Neural progenitor cell (in vitro differentiated cells): ENCODE data around the gene CCDC63. TPM values are rescaled to one million over a fixed set of nuclear protein-coding genes. Genes with fewer than 3 reads are reported as not detected.

Experiments used
- DNase-seq: peaks from one replicate; pipeline ENCODE4 v3.0.0-alpha.2; 2016; ENCODE audit warnings: low spot score
- H2AFZ ChIP-seq: fragments of 200-600 bp; sonication (generic); replicated peaks from 2 replicates; pipeline ENCODE4 v1.6.1; 2016; ENCODE audit warnings: antibody characterized with exemption
- H3F3A ChIP-seq: fragments of 200-600 bp; sonication (generic); 2 replicates; pipeline ENCODE4 v1.6.1; 2016; ENCODE audit warnings: antibody characterized with exemption, low read depth
- H3K27ac ChIP-seq: fragments of 200-600 bp; sonication (generic); 2 replicates; pipeline ENCODE4 v1.5.1; 2016; ENCODE audit warnings: mild to moderate bottlenecking
- H3K27me3 ChIP-seq: fragments of 200-600 bp; sonication (generic); 2 replicates; pipeline ENCODE4 v1.6.1; 2016; ENCODE audit warnings: mild to moderate bottlenecking, moderate library complexity
- H3K36me3 ChIP-seq: fragments of 200-600 bp; sonication (generic); 2 replicates; pipeline ENCODE4 v1.5.1; 2016
- H3K4me1 ChIP-seq: fragments of 200-600 bp; sonication (generic); 2 replicates; pipeline ENCODE4 v1.6.1; 2016; ENCODE audit warnings: mixed run types
- H3K4me2 ChIP-seq: fragments of 200-600 bp; sonication (generic); 2 replicates; pipeline ENCODE4 v1.6.1; 2016
- H3K4me3 ChIP-seq: fragments of 200-600 bp; sonication (generic); 2 replicates; pipeline ENCODE4 v1.5.1; 2016
- H3K79me2 ChIP-seq: fragments of 200-600 bp; sonication (generic); 2 replicates; pipeline ENCODE4 v1.6.1; 2016; ENCODE audit warnings: low read depth
- H3K9ac ChIP-seq: fragments of 200-600 bp; sonication (generic); 2 replicates; pipeline ENCODE4 v1.6.1; 2016
- H3K9me3 ChIP-seq: fragments of 200-600 bp; sonication (generic); 2 replicates; pipeline ENCODE4 v1.5.1; 2016; ENCODE audit warnings: low read depth
- H4K20me1 ChIP-seq: fragments of 200-600 bp; sonication (generic); 2 replicates; pipeline ENCODE4 v1.6.1; 2016; ENCODE audit warnings: low read depth
- H3K27ac Mint-ChIP-seq: 3 replicates; pipeline ENCODE4 v1.8.0; 2021; ENCODE audit warnings: mixed read lengths
- H3K27me3 Mint-ChIP-seq: 2 replicates; pipeline ENCODE4 v1.8.0; 2022; ENCODE audit warnings: low read depth, mild to moderate bottlenecking, inconsistent platforms, moderate library complexity, mixed read lengths; ENCODE audit not compliant: insufficient read depth
- H3K36me3 Mint-ChIP-seq: 3 replicates; pipeline ENCODE4 v1.8.0; 2021; ENCODE audit warnings: mixed read lengths
- H3K4me1 Mint-ChIP-seq: 3 replicates; pipeline ENCODE4 v1.8.0; 2021; ENCODE audit warnings: mixed read lengths
- H3K4me3 Mint-ChIP-seq: 3 replicates; pipeline ENCODE4 v1.8.0; 2021; ENCODE audit warnings: mild to moderate bottlenecking, moderate library complexity, mixed read lengths
- H3K9me3 Mint-ChIP-seq: 3 replicates; pipeline ENCODE4 v1.8.0; 2020; ENCODE audit warnings: mixed read lengths
- EZH2 ChIP-seq: fragments of 200-600 bp; sonication (generic); IDR thresholded peaks from 2 replicates; pipeline ENCODE4 v1.6.1; 2017; ENCODE audit warnings: antibody characterized with exemption, mild to moderate bottlenecking, moderate library complexity
- EZH2phosphoT487 ChIP-seq: fragments of 200-600 bp; sonication (generic); IDR thresholded peaks from 2 replicates; pipeline ENCODE4 v1.6.1; 2017; ENCODE audit warnings: antibody characterized with exemption
- total RNA-seq: library from RNA; depleted of rRNA; stranded (reverse); fragments of >200 nt; gene quantifications from 2 replicates; pipeline ENCODE4 v1.2.3, GENCODE V29; 2015; ENCODE audit warnings: low replicate concordance
- TF ChIP-seq, protein P1 (sequence below): fragments of 200-600 bp; sonication (generic); IDR thresholded peaks from 2 replicates; pipeline ENCODE4 v1.5.1; 2017; ENCODE audit warnings: antibody characterized with exemption, mild to moderate bottlenecking

Gene CCDC63
- total RNA-seq, 1 donor from 2014 or later, result 0.24 TPM

DNA sequence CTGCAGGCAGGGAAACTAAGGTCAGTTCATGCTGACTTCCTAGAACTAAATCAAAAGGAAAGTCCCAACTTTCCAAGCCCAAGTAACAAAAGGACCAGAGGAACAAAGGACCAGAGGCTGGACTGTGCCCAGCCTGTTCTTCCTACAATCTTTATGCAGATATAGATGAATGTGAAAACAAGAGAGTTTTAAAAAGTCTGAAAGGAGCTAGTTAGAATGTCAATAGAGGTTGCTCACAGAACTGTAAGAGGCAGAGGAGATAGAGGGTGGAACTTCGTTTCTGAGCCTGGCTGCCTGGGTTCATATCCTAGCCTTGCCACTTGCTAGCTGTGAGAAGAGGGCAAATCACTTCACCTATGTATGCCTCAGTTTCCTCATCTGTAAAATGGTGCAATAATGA, 30.0 kb upstream of the CCDC63 start:
- H3K27me3 Mint-ChIP-seq, result peaks cover 35% of the 10 kb centered on the region
- Histone ChIP-seq H3K27me3 (peaks cover 35% of the 10 kb centered on the region), H3K4me2 (no peak overlapping the region), H3K9ac (no peak overlapping the region), H3K4me1 (peaks cover 4% of the 10 kb centered on the region), H3K4me3 (no peak overlapping the region), H4K20me1 (no peaks in the 10 kb centered on the region), H2AFZ (no peak overlapping the region), H3K27ac (no peak overlapping the region), H3K79me2 (no peaks in the 10 kb centered on the region), H3K9me3 (no peaks in the 10 kb centered on the region), H3F3A (no peaks in the 10 kb centered on the region), H3K36me3 (no peaks in the 10 kb centered on the region)
- H3K36me3 Mint-ChIP-seq, result no peaks in the 10 kb centered on the region
- no peaks in the 10 kb centered on the region for H3K9me3 Mint-ChIP-seq
- no peak overlapping the region for H3K4me3 Mint-ChIP-seq
- TF ChIP-seq EZH2phosphoT487 (no peak), EZH2 (no peak)
- TF ChIP-seq, protein P1, sequence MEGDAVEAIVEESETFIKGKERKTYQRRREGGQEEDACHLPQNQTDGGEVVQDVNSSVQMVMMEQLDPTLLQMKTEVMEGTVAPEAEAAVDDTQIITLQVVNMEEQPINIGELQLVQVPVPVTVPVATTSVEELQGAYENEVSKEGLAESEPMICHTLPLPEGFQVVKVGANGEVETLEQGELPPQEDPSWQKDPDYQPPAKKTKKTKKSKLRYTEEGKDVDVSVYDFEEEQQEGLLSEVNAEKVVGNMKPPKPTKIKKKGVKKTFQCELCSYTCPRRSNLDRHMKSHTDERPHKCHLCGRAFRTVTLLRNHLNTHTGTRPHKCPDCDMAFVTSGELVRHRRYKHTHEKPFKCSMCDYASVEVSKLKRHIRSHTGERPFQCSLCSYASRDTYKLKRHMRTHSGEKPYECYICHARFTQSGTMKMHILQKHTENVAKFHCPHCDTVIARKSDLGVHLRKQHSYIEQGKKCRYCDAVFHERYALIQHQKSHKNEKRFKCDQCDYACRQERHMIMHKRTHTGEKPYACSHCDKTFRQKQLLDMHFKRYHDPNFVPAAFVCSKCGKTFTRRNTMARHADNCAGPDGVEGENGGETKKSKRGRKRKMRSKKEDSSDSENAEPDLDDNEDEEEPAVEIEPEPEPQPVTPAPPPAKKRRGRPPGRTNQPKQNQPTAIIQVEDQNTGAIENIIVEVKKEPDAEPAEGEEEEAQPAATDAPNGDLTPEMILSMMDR, result no peak
- peak overlapping the region; percentile 26 for H3K27ac Mint-ChIP-seq
- DNase-seq, result no peak
- H3K4me1 Mint-ChIP-seq, result peaks cover 37% of the 10 kb centered on the region

- peaks cover 33% of the 10 kb centered on the region for H3K27me3 Mint-ChIP-seq
These were observed 28.3 kb upstream of the CCDC63 start for GRCh38 chr12:110818511-110818910.

DNA sequence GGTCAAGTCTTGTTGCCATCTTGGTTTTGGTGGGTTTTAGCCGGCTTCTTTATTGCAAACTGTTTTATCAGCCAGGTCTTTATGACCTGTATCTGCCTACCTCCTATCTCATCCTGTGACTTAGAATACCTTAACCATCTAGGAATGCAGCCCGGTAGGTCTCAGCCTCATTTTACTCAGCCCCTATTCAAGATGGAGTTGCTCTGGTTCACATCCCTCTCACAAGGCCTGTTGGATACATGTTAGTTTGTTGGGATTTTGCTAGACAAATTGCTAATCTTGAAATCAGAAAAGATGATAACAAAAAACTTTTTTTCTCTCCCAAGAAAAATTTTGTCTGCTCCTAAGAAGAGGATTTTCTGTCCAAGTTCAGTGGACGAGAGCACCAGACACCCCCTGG, 27.6 kb upstream of the CCDC63 start:
- Histone ChIP-seq H2AFZ (no peak overlapping the region), H3F3A (no peaks in the 10 kb centered on the region), H3K4me2 (no peak overlapping the region), H3K36me3 (no peaks in the 10 kb centered on the region), H4K20me1 (no peaks in the 10 kb centered on the region), H3K9me3 (no peaks in the 10 kb centered on the region), H3K9ac (no peak overlapping the region), H3K27ac (no peak overlapping the region), H3K27me3 (peaks cover 11% of the 10 kb centered on the region), H3K4me1 (peaks cover 4% of the 10 kb centered on the region), H3K79me2 (no peaks in the 10 kb centered on the region), H3K4me3 (no peak overlapping the region)
- TF ChIP-seq, protein P1, result no peak
- no peak for TF ChIP-seq EZH2
- no peak for TF ChIP-seq EZH2phosphoT487
- no peaks in the 10 kb centered on the region for H3K9me3 Mint-ChIP-seq
- no peak overlapping the region for H3K27ac Mint-ChIP-seq
- H3K4me3 Mint-ChIP-seq, result no peak overlapping the region
- DNase-seq, result no peak
- H3K36me3 Mint-ChIP-seq, result no peaks in the 10 kb centered on the region
- peaks cover 29% of the 10 kb centered on the region for H3K27me3 Mint-ChIP-seq
- H3K4me1 Mint-ChIP-seq, result peaks cover 21% of the 10 kb centered on the region

More at GRCh38 chr12:110818511-110818910, 28.3 kb upstream of the CCDC63 start:
- Histone ChIP-seq H3K79me2 (no peaks in the 10 kb centered on the region), H4K20me1 (no peaks in the 10 kb centered on the region), H3K36me3 (no peaks in the 10 kb centered on the region), H3K27me3 (peaks cover 18% of the 10 kb centered on the region), H3K9me3 (no peaks in the 10 kb centered on the region), H3K4me2 (no peak overlapping the region), H3F3A (no peaks in the 10 kb centered on the region), H3K4me3 (no peak overlapping the region), H3K9ac (no peak overlapping the region), H3K27ac (no peak overlapping the region), H2AFZ (no peak overlapping the region), H3K4me1 (peaks cover 4% of the 10 kb centered on the region)
- TF ChIP-seq, protein P1, result no peak
- no peak for TF ChIP-seq EZH2
- no peak for TF ChIP-seq EZH2phosphoT487
- no peak overlapping the region for H3K27ac Mint-ChIP-seq
- peaks cover 24% of the 10 kb centered on the region for H3K4me1 Mint-ChIP-seq
- H3K36me3 Mint-ChIP-seq, result no peaks in the 10 kb centered on the region
- no peaks in the 10 kb centered on the region for H3K9me3 Mint-ChIP-seq
- H3K4me3 Mint-ChIP-seq, result no peak overlapping the region
- no peak for DNase-seq
